ENCODE measurements around the gene LRSAM1. TPM values are rescaled to one million over a fixed set of nuclear protein-coding genes. Genes with fewer than 3 reads are reported as not detected.

LRSAM1 gene
- polyA plus RNA-seq, 1 donor (not counting 4 experiments of a cell fraction or from before 2014, with no cell fraction given) = 5.2 TPM

DNA sequence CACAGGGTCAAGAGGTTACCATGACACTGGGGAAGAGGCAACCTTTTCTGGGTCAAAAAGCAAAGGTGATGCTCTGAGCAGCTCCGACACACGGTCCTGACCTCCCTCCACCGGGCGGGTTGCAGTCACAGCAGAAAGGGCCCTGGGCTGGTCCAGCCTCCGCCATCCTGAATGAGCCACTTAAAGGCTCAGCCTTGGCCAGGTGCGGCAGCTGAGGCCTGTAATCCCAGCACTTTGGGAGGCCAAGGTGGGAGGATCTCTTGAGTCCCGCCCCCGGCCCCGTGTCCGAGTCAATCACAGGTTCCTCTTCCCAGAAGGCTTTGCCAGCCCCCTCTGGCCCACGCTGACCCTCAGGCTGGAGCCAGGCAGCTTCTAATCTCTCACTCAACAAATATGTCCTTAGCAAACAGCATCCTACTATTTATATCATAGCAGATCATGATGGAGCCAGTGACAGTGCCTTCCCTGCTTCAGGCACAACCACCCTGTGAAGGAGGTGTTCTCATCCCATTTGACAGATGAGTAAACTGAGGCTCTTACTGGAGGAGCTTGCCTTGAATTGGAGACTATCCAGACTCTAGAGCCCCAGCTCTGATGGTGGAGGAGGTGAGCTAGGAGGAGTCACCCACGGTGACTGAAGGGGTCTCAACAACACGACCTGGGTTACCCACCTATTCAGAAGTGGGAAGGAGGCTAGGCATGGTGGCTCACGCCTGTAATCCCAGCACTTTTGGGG, 79.1 kb downstream of the LRSAM1 start:
- Histone ChIP-seq H3K4me3 (ENCODE audit: control insufficient read depth in 2 of 3, extremely low read depth in 1 of 3, insufficient read depth in 2 of 3, low read depth in 1 of 3, low read length in 3 of 3) (no peak overlapping the region), H3K27me3 (ENCODE audit: control insufficient read depth, extremely low read depth, insufficient read depth, low read length) (no peaks in the 10 kb centered on the region), H3K4me2 (ENCODE audit: control insufficient read depth, extremely low read depth, insufficient read depth, low read depth, low read length) (no peak overlapping the region), H3K9ac (ENCODE audit: control insufficient read depth, extremely low read depth, insufficient read depth, low read length) (no peak overlapping the region), H3K79me2 (ENCODE audit: control insufficient read depth, insufficient read depth, low read length) (peaks cover 81% of the 10 kb centered on the region), H2AFZ (ENCODE audit: control insufficient read depth, low read length) (no peak overlapping the region), H3K9me1 (ENCODE audit: control insufficient read depth, extremely low read depth, insufficient read depth, low read length) (peaks cover 2% of the 10 kb centered on the region), H3K27ac (ENCODE audit: control insufficient read depth, insufficient read depth, low read length) (no peak overlapping the region), H3K9me3 (ENCODE audit: control insufficient read depth, low read depth, low read length) (no peaks in the 10 kb centered on the region), H4K20me1 (ENCODE audit: control insufficient read depth, extremely low read depth, insufficient read depth, low read length) (peaks cover 9% of the 10 kb centered on the region), H3K36me3 (ENCODE audit: control insufficient read depth in 2 of 2, extremely low read depth in 1 of 2, insufficient read depth in 2 of 2, low read length in 2 of 2) (peaks cover 48 to 58% of the 10 kb centered on the region in 2 experiments), H3K4me1 (ENCODE audit: control insufficient read depth, extremely low read depth, insufficient read depth, low read length) (peaks cover 13% of the 10 kb centered on the region)
- no peak for FAIRE-seq
- dilution Hi-C loops (cut with MboI; ENCODE audit: extremely low pct_ligation_motif_present, low sequenced_read_pairs) = no loop called here
- no peak for TF ChIP-seq CTCF (optimal IDR thresholded peaks at IDR 0.05 in 1 of 3, IDR thresholded peaks at IDR 0.05 in 1 of 3, conservative IDR thresholded peaks at IDR 0.05 in 1 of 3; ENCODE audit: extremely low read depth in 1 of 3, insufficient read depth in 2 of 3, low read length in 3 of 3)
- DNase-seq (ENCODE audit: low read depth, low spot score) = no peak

DNA sequence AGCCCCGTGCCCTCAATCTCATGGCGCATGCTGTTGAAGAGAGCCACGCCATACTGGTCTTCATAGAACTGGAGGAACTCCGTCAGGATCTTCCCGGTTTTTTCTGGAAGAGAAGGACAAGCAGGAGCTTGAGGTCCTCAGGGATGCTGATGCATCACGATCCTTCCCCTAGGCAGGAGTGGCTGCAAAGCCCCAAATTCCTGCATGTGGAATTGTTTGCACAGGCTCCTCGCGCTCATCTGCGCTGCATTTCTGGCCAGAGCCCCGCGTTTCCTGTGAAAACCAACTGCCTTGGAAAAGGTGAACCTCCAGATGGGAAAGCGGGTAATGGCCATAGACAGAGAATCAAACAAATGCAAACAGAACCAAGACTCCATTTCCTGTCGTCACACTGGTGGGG, 80.4 kb downstream of the LRSAM1 start:
- no peak for DNase-seq (ENCODE audit: low read depth, low spot score)
- TF ChIP-seq EZH2 (IDR thresholded peaks at IDR 0.05; ENCODE audit: low read length) (no peak), CTCF (optimal IDR thresholded peaks at IDR 0.05 in 1 of 3, IDR thresholded peaks at IDR 0.05 in 1 of 3, conservative IDR thresholded peaks at IDR 0.05 in 1 of 3; ENCODE audit: extremely low read depth in 1 of 3, insufficient read depth in 2 of 3, low read length in 3 of 3) (no peak)
- H2AFZ ChIP-seq (ENCODE audit: control insufficient read depth, low read length) = no peak overlapping the region
- no peaks in the 10 kb centered on the region for H3K27me3 ChIP-seq (ENCODE audit: control insufficient read depth, extremely low read depth, insufficient read depth, low read length)
- peaks cover 48 to 56% of the 10 kb centered on the region in 2 experiments for H3K36me3 ChIP-seq (ENCODE audit: control insufficient read depth in 2 of 2, extremely low read depth in 1 of 2, insufficient read depth in 2 of 2, low read length in 2 of 2)
- dilution Hi-C loops (cut with MboI; ENCODE audit: extremely low pct_ligation_motif_present, low sequenced_read_pairs) = no loop called here
- peaks cover 85% of the 10 kb centered on the region for H3K79me2 ChIP-seq (ENCODE audit: control insufficient read depth, insufficient read depth, low read length)
- H3K4me1 ChIP-seq (ENCODE audit: control insufficient read depth, extremely low read depth, insufficient read depth, low read length) = peaks cover 26% of the 10 kb centered on the region
- H3K9ac ChIP-seq (ENCODE audit: control insufficient read depth, extremely low read depth, insufficient read depth, low read length) = no peak overlapping the region
- no peak for FAIRE-seq
- no peak overlapping the region for H3K4me3 ChIP-seq (ENCODE audit: control insufficient read depth in 2 of 3, extremely low read depth in 1 of 3, insufficient read depth in 2 of 3, low read depth in 1 of 3, low read length in 3 of 3)
- H3K4me2 ChIP-seq (ENCODE audit: control insufficient read depth, extremely low read depth, insufficient read depth, low read depth, low read length) = no peak overlapping the region
- no peaks in the 10 kb centered on the region for H3K9me3 ChIP-seq (ENCODE audit: control insufficient read depth, low read depth, low read length)
- H4K20me1 ChIP-seq (ENCODE audit: control insufficient read depth, extremely low read depth, insufficient read depth, low read length) = peaks cover 12% of the 10 kb centered on the region
- no peak overlapping the region for H3K27ac ChIP-seq (ENCODE audit: control insufficient read depth, insufficient read depth, low read length)
- H3K9me1 ChIP-seq (ENCODE audit: control insufficient read depth, extremely low read depth, insufficient read depth, low read length) = peaks cover 5% of the 10 kb centered on the region
